B cell (primary cell): ENCODE measurements around the gene LAMTOR5. TPM values are rescaled to one million over a fixed set of nuclear protein-coding genes. Genes with fewer than 3 reads are reported as not detected.

Experiments used
- ATAC-seq: fragments of 200-7000 bp; cut with Tn5 transposase; one replicate; pipeline ENCODE4 v1.10.0; 2021; ENCODE audit warnings: low read depth, mild to moderate bottlenecking, moderate number of reproducible peaks, moderate library complexity
- CTCF ChIA-PET: fragments of 350-600 bp; sonication (Branson Sonifier 250); formaldehyde crosslinking; loops from one replicate; lab custom pipeline; 2021; ENCODE audit warnings: antibody characterized with exemption, inconsistent platforms; lab: Charles Lee
- POLR2A ChIA-PET: fragments of 350-600 bp; sonication (Branson Sonifier 250); formaldehyde crosslinking; loops from one replicate; lab custom pipeline; 2021; ENCODE audit warnings: antibody characterized with exemption; lab: Charles Lee
- DNase-seq: peaks from one replicate; pipeline ENCODE4 v3.0.0; 2013
- H2AFZ ChIP-seq: 2 replicates; pipeline ENCODE4 v1.6.1; 2012; ENCODE audit warnings: mild to moderate bottlenecking, low read depth, low read length; ENCODE audit not compliant: insufficient read depth, poor library complexity, severe bottlenecking
- H3K27ac ChIP-seq, 2 donors: 1 replicate in 1 of 2; 2 replicates in 1 of 2; pipeline ENCODE4 v1.5.1; 2012 to 2013; ENCODE audit warnings: low read length in 2 of 2, mild to moderate bottlenecking in 2 of 2, moderate library complexity in 1 of 2
- H3K27me3 ChIP-seq, 4 experiments: fragments of 200-600 bp in 1 of 4; sonication (generic) in 1 of 4; replicated peaks in 1 of 4; 1 replicate in 2 of 4; 2 replicates in 2 of 4; pipeline versions ENCODE4 v1.6.1 to v1.7.0; 2013 to 2016; ENCODE audit warnings: low read length in 3 of 4, mild to moderate bottlenecking in 2 of 4, mixed read lengths in 1 of 4, moderate library complexity in 1 of 4; ENCODE audit not compliant: insufficient read depth in 4 of 4, control insufficient read depth in 3 of 4; ENCODE audit errors: control extremely low read depth in 1 of 4
- H3K36me3 ChIP-seq, 2 experiments: replicated peaks in 1 of 2; 1 replicate in 1 of 2; 2 replicates in 1 of 2; pipeline versions ENCODE4 v1.6.1 to v1.7.1; 2013; ENCODE audit warnings: low read length in 1 of 2; ENCODE audit not compliant: insufficient read depth in 2 of 2, control insufficient read depth in 1 of 2; ENCODE audit errors: control extremely low read depth in 1 of 2, extremely low read depth in 1 of 2
- H3K4me1 ChIP-seq, 2 donors: fragments of 200-600 bp in 1 of 2; sonication (generic) in 1 of 2; 1 replicate in 1 of 2; 2 replicates in 1 of 2; pipeline versions ENCODE4 v1.5.1 to v1.6.1; 2013 to 2017; ENCODE audit warnings: low read length in 2 of 2; ENCODE audit not compliant: control insufficient read depth in 2 of 2, insufficient read depth in 2 of 2
- H3K4me2 ChIP-seq: replicated peaks from 2 replicates; pipeline ENCODE3; 2012; ENCODE audit warnings: mild to moderate bottlenecking, low read depth, low read length; ENCODE audit not compliant: poor library complexity, severe bottlenecking
- H3K4me3 ChIP-seq, 5 experiments: fragments of 200-600 bp in 1 of 5; sonication (generic) in 1 of 5; 1 replicate in 3 of 5; 2 replicates in 2 of 5; pipeline versions ENCODE4 v1.5.1 to v1.7.0; 2011 to 2016; ENCODE audit warnings: low read length in 4 of 5, mild to moderate bottlenecking in 4 of 5, low read depth in 2 of 5, control low read depth in 1 of 5, moderate library complexity in 1 of 5; ENCODE audit not compliant: insufficient read depth in 1 of 5; ENCODE audit errors: control extremely low read depth in 1 of 5, extremely low read depth in 1 of 5
- H3K79me2 ChIP-seq: fragments of 200-600 bp; sonication (generic); one replicate; pipeline ENCODE4 v1.6.0; 2016; ENCODE audit warnings: low read length; ENCODE audit not compliant: control insufficient read depth, insufficient read depth
- H3K9ac ChIP-seq: fragments of 200-600 bp; sonication (generic); 2 replicates; pipeline ENCODE4 v1.6.1; 2017; ENCODE audit warnings: mild to moderate bottlenecking, low read length, moderate library complexity
- H3K9me3 ChIP-seq, 3 donors: one replicate each; pipeline versions ENCODE4 v1.6.1 to v1.7.1; 2013; ENCODE audit warnings: low read length in 2 of 3; ENCODE audit not compliant: control insufficient read depth in 2 of 3, insufficient read depth in 1 of 3; ENCODE audit errors: control extremely low read depth in 1 of 3
- H4K20me1 ChIP-seq: 2 replicates; pipeline ENCODE4 v1.6.0; 2012; ENCODE audit warnings: mild to moderate bottlenecking, low read length; ENCODE audit not compliant: insufficient read depth, control insufficient read depth, poor library complexity, severe bottlenecking
- H3K27ac Mint-ChIP-seq: one replicate; pipeline ENCODE4 v1.8.0; 2021; ENCODE audit warnings: mixed read lengths
- H3K27me3 Mint-ChIP-seq: one replicate; pipeline ENCODE4 v1.8.0; 2021; ENCODE audit warnings: mixed read lengths
- H3K4me1 Mint-ChIP-seq: one replicate; pipeline ENCODE4 v1.8.0; 2021; ENCODE audit warnings: mixed read lengths
- H3K4me3 Mint-ChIP-seq: one replicate; pipeline ENCODE4 v1.8.0; 2021; ENCODE audit warnings: mixed read lengths
- H3K9me3 Mint-ChIP-seq: one replicate; pipeline ENCODE4 v1.8.0; 2022; ENCODE audit warnings: mixed read lengths; ENCODE audit not compliant: insufficient read depth
- CTCF ChIP-seq: fragments of 200-600 bp; IDR thresholded peaks from one replicate; pipeline ENCODE4 v1.8.0; 2022; ENCODE audit warnings: antibody characterized with exemption, mild to moderate bottlenecking
- EZH2 ChIP-seq: IDR thresholded peaks from 2 replicates; pipeline ENCODE4 v1.6.1; 2012; ENCODE audit warnings: borderline replicate concordance, low read depth, mild to moderate bottlenecking, moderate library complexity, low read length; ENCODE audit not compliant: insufficient read depth, poor library complexity, severe bottlenecking
- WGBS: methylation state at CpG from one replicate; pipeline ENCODE4 v1.1.5; 2013; ENCODE audit warnings: missing lambda C conversion rate; ENCODE audit not compliant: insufficient coverage; 5-methylcytosine and 5-hydroxymethylcytosine counted together
- intact Hi-C: fragments of 100-400 bp; cut with micrococcal nuclease; formaldehyde crosslinking; loops from one replicate; pipeline ENCODE4 v1.10.0; 2022
- polyA plus RNA-seq: library from polyadenylated mRNA; depleted of rRNA; stranded (reverse); fragments of >200 nt; gene quantifications from 2 replicates; pipeline ENCODE4 v1.2.3, GENCODE V29; 2012
- total RNA-seq, 2 donors: library from RNA; stranded (reverse); fragments of 120-200 nt in 1 of 2; gene quantifications; 1 replicate in 1 of 2; 2 replicates in 1 of 2; pipeline versions ENCODE4 v1.2.3 to v1.2.4, GENCODE V29; 2013 to 2022

LAMTOR5 gene
- total and polyA plus RNA-seq, 2 donors (not counting 1 experiment from before 2014, with no cell fraction given), result 145 to 253 TPM

- intact Hi-C loops, result no loop called here
- no peak for DNase-seq
- no peak overlapping the region for H3K4me3 ChIP-seq
- no peaks in the 10 kb centered on the region for H4K20me1 ChIP-seq
- ChIA-PET CTCF (interaction anchor here (0.9 to 2.5 kb wide), 8 partner anchors 21 to 240 kb away, joined by 3 to 12 read pairs (median 4); no protein-coding TSS in a partner anchor), POLR2A (no interaction called here)
- H3K4me1 ChIP-seq, result no peaks in the 10 kb centered on the region
- H3K27ac Mint-ChIP-seq, result no peak overlapping the region
- peaks cover 42% of the 10 kb centered on the region for H3K27me3 Mint-ChIP-seq
- H3K27ac ChIP-seq, result no peak overlapping the region
- H3K79me2 ChIP-seq, result no peaks in the 10 kb centered on the region
- H3K9me3 Mint-ChIP-seq, result no peaks in the 10 kb centered on the region
- ATAC-seq, result no peak
- no peak overlapping the region for H3K4me3 Mint-ChIP-seq
- TF ChIP-seq CTCF (no peak), EZH2 (no peak)
- H2AFZ ChIP-seq, result no peak overlapping the region
- peaks cover 0 to 6% (median 2%) of the 10 kb centered on the region in 4 experiments for H3K27me3 ChIP-seq
- H3K9me3 ChIP-seq, result no peaks in the 10 kb centered on the region
- no peaks in the 10 kb centered on the region for H3K36me3 ChIP-seq
- no peak overlapping the region for H3K9ac ChIP-seq
- H3K4me1 Mint-ChIP-seq, result no peaks in the 10 kb centered on the region
- 97% methylated on average over 6 of the region's 7 CpGs for WGBS
- no peak overlapping the region for H3K4me2 ChIP-seq
Measured at GRCh38 chr1:110436635-110437034, 29.1 kb upstream of the LAMTOR5 start.

GRCh38 chr1:110434946-110435345 is 27.5 kb upstream of the LAMTOR5 start:
- TF ChIP-seq EZH2, result no peak
- no peak for TF ChIP-seq CTCF
- intact Hi-C loops, result no loop called here
- no peaks in the 10 kb centered on the region for H3K9me3 ChIP-seq
- Mint-ChIP-seq H3K4me1 (no peaks in the 10 kb centered on the region), H3K9me3 (no peaks in the 10 kb centered on the region), H3K27me3 (peaks cover 40% of the 10 kb centered on the region), H3K27ac (no peak overlapping the region), H3K4me3 (no peak overlapping the region)
- no peak overlapping the region for H3K27ac ChIP-seq
- H3K4me1 ChIP-seq, result no peaks in the 10 kb centered on the region
- no peak overlapping the region for H3K4me2 ChIP-seq
- WGBS, result 22% methylated on average over 2 of the region's 3 CpGs
- peaks cover 0 to 6% (median 3%) of the 10 kb centered on the region in 4 experiments for H3K27me3 ChIP-seq
- H3K4me3 ChIP-seq, result no peak overlapping the region
- no peaks in the 10 kb centered on the region for H4K20me1 ChIP-seq
- no peak overlapping the region for H3K9ac ChIP-seq
- no peaks in the 10 kb centered on the region for H3K79me2 ChIP-seq
- DNase-seq (no peak), ATAC-seq (no peak)
- no peak overlapping the region for H2AFZ ChIP-seq
- POLR2A ChIA-PET, result no interaction called here
- no peaks in the 10 kb centered on the region for H3K36me3 ChIP-seq
- CTCF ChIA-PET, result interaction anchor here (0.6 to 2.0 kb wide), 4 partner anchors 89 to 408 kb away, joined by 3 to 7 read pairs (median 4); no protein-coding TSS in a partner anchor
